Calu3 (cell line): ENCODE measurements around the gene FMNL1. TPM values are rescaled to one million over a fixed set of nuclear protein-coding genes. Genes with fewer than 3 reads are reported as not detected.

Experiments used
- BruUV-seq: library from RNA; stranded (reverse); fragments of 400-500 nt; replicated peaks from 2 replicates; lab custom pipeline; 2021; lab: Mats Ljungman, UMichigan
- CTCF ChIA-PET: fragments of 300-600 bp; sonication (Branson Sonifier 250); formaldehyde crosslinking; loops from one replicate; lab custom pipeline; 2022; ENCODE audit warnings: antibody characterized with exemption; lab: Charles Lee
- DNase-seq: peaks from one replicate; pipeline ENCODE4 v3.0.0; 2022
- H3K27ac Mint-ChIP-seq: one replicate; pipeline ENCODE4 v1.8.0; 2022; ENCODE audit warnings: mixed read lengths; ENCODE audit not compliant: unreplicated experiment
- H3K27me3 Mint-ChIP-seq: one replicate; pipeline ENCODE4 v1.8.0; 2022; ENCODE audit warnings: mixed read lengths; ENCODE audit not compliant: unreplicated experiment
- H3K36me3 Mint-ChIP-seq: one replicate; pipeline ENCODE4 v1.8.0; 2022; ENCODE audit warnings: mild to moderate bottlenecking, moderate library complexity, mixed read lengths; ENCODE audit not compliant: insufficient read depth, unreplicated experiment
- H3K4me1 Mint-ChIP-seq: one replicate; pipeline ENCODE4 v1.8.0; 2022; ENCODE audit warnings: mild to moderate bottlenecking, low read depth, mixed read lengths; ENCODE audit not compliant: unreplicated experiment
- H3K4me3 Mint-ChIP-seq: one replicate; pipeline ENCODE4 v1.8.0; 2022; ENCODE audit warnings: mild to moderate bottlenecking, low read depth, moderate library complexity, mixed read lengths; ENCODE audit not compliant: unreplicated experiment
- H3K9me3 Mint-ChIP-seq: one replicate; pipeline ENCODE4 v1.8.0; 2022; ENCODE audit warnings: low read depth, mixed read lengths; ENCODE audit not compliant: unreplicated experiment
- CTCF ChIP-seq: fragments of 200-600 bp; IDR thresholded peaks from one replicate; pipeline ENCODE4 v1.8.0; 2022; ENCODE audit warnings: antibody characterized with exemption; ENCODE audit not compliant: unreplicated experiment
- intact Hi-C: fragments of 100-400 bp; cut with micrococcal nuclease; formaldehyde crosslinking; loops from one replicate; pipeline ENCODE4 v1.10.0; 2022; ENCODE audit not compliant: unreplicated experiment
- total RNA-seq: library from RNA; stranded (reverse); gene quantifications from 2 replicates; pipeline ENCODE4 v1.2.3, GENCODE V29; 2022

The FMNL1 gene
- total RNA-seq, 1 experiment from 2014 or later = 9.6 TPM

- Mint-ChIP-seq H3K9me3 (no peaks in the 10 kb centered on the region), H3K27me3 (peaks cover 23% of the 10 kb centered on the region), H3K4me1 (peaks cover 5% of the 10 kb centered on the region), H3K36me3 (peaks cover 9% of the 10 kb centered on the region), H3K27ac (no peak overlapping the region), H3K4me3 (no peak overlapping the region)
- DNase-seq = peak; percentile 85
- TF ChIP-seq CTCF = peak; percentile 66
- intact Hi-C loops = loop anchor here (5.0 kb wide), 1 partner anchor 156 kb away; no protein-coding TSS in a partner anchor
- BruUV-seq = no TSS peak
- CTCF ChIA-PET = interaction anchor here (0.7 to 6.4 kb wide), 10 partner anchors 10 to 194 kb away, joined by 3 to 66 read pairs (median 5); partner anchors contain the start of genes ACBD4 and HEXIM1
These were observed 9.9 kb downstream of the FMNL1 start for GRCh38 chr17:45231481-45232116.

- no peak for DNase-seq
- Mint-ChIP-seq H3K4me1 (no peaks in the 10 kb centered on the region), H3K4me3 (no peak overlapping the region), H3K27ac (no peak overlapping the region), H3K9me3 (no peaks in the 10 kb centered on the region), H3K27me3 (peaks cover 33% of the 10 kb centered on the region), H3K36me3 (peaks cover 13% of the 10 kb centered on the region)
- intact Hi-C loops = loop anchor here (5.0 kb wide), 1 partner anchor 155 kb away; no protein-coding TSS in a partner anchor
- peak; percentile 20 for TF ChIP-seq CTCF
- BruUV-seq = no TSS peak
- CTCF ChIA-PET = interaction anchor here (0.8 to 6.4 kb wide), 2 partner anchors 13 to 16 kb away, joined by 3 to 66 read pairs; no protein-coding TSS in a partner anchor
These were observed 11.1 kb downstream of the FMNL1 start for GRCh38 chr17:45232514-45233422.

GRCh38 chr17:45233423-45233924, 11.8 kb downstream of the FMNL1 start:
- no peaks in the 10 kb centered on the region for H3K9me3 Mint-ChIP-seq
- intact Hi-C loops = loop anchor here (5.0 kb wide), 1 partner anchor 154 kb away; no protein-coding TSS in a partner anchor

More at GRCh38 chr17:45233423-45233924, 11.8 kb downstream of the FMNL1 start:
- CTCF ChIA-PET = interaction anchor here (0.8 to 6.4 kb wide), 2 partner anchors 14 to 15 kb away, joined by 3 to 66 read pairs; no protein-coding TSS in a partner anchor
- peaks cover 40% of the 10 kb centered on the region for H3K27me3 Mint-ChIP-seq
- DNase-seq = no peak
- no peak overlapping the region for H3K4me3 Mint-ChIP-seq
- H3K4me1 Mint-ChIP-seq = no peaks in the 10 kb centered on the region
- BruUV-seq = no TSS peak
- no peak for TF ChIP-seq CTCF
- H3K36me3 Mint-ChIP-seq = peaks cover 20% of the 10 kb centered on the region
- no peak overlapping the region for H3K27ac Mint-ChIP-seq
